ENCODE measurements around the gene TUFM.
"Not testable (repeated sequence)": the region's sequence is repeated elsewhere in the genome, so short reads cannot be mapped to it uniquely, and the experiment has no call there.

The TUFM gene

DNA sequence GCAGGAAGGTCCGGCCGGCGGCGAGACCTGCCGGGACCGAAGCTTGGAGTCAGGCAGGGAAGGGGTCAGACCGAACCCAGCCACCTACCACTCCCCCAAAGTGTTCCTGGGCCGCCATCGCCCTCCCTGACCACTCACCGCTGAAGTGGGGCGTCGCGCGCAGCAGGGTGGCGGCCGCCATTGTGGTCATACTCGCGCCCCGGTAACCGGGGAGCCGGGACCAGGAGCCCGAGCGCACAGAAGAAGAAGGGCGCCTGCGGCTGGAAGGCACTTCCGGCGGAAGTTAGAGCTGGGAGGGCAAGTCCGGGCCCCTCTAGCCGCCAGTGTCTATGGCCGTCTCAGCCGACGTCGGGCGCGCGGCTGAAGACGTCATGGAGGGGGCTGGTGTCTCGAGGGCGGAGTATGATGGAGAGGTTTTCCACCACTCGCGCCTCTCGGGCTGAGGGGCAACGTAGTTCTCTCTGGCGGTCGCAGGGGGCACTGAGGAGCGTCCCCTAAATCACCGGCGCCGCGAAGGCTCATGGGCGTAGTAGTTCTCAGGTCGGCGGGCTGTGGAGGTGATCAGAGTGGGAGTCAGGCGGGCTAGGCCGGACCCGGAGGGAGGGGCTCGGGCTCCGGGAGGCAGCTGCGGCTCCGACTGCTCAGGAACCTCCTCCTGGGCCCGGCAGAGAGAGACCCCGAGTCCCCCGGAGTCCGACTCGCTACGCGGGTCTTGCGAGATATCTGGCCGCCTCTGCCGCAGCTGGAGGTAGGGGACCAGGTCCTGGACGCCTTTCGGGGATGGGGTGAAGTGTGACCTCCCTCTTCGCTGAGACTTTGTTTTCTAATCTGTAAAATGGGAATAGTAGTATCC lies at the start of gene TUFM:
TUFM (minus strand) TSS at position 269 of the 853 bp plus-strand sequence; CDS start at position 190, 79 bp downstream.
- Mint-ChIP-seq H3K4me1 (peaks cover 28% of the 10 kb centered on the region), H3K4me3 (peak within 1 kb of the TSS; percentile 98)
- TF ChIP-seq, protein P1, sequence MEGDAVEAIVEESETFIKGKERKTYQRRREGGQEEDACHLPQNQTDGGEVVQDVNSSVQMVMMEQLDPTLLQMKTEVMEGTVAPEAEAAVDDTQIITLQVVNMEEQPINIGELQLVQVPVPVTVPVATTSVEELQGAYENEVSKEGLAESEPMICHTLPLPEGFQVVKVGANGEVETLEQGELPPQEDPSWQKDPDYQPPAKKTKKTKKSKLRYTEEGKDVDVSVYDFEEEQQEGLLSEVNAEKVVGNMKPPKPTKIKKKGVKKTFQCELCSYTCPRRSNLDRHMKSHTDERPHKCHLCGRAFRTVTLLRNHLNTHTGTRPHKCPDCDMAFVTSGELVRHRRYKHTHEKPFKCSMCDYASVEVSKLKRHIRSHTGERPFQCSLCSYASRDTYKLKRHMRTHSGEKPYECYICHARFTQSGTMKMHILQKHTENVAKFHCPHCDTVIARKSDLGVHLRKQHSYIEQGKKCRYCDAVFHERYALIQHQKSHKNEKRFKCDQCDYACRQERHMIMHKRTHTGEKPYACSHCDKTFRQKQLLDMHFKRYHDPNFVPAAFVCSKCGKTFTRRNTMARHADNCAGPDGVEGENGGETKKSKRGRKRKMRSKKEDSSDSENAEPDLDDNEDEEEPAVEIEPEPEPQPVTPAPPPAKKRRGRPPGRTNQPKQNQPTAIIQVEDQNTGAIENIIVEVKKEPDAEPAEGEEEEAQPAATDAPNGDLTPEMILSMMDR (IDR thresholded peaks at IDR 0.05) = peak; percentile 72

DNA sequence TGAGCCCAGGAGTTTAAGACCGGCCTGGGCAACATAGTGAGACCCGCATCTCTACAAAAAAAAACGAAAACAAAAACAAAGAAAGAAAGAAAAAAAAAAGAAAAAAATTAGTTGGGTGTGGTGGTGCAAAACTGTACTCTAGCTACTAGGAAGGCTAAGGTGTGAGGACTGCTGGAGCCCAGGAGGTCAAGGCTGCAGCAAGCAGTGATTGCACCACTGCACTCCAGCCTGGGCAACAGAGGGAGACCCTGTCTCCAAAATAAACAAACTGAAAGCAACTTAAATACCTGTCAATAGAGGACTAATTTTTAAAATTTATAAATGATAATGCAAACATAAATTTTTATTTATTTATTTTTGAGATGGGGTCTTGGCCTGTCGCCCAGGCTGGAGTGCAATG lies 49.5 kb upstream of the TUFM start:
- Mint-ChIP-seq H3K27me3 (ENCODE audit: low read depth, poor library complexity) (no peaks in the 10 kb centered on the region), H3K36me3 (ENCODE audit: low read depth) (peaks cover 5% of the 10 kb centered on the region)
- TF ChIP-seq, protein P1 (IDR thresholded peaks at IDR 0.05) = no peak

More for the DNA sequence above, at the start of gene TUFM:
- no peaks in the 10 kb centered on the region for H3K9me3 Mint-ChIP-seq
- DNase-seq = peak; percentile 97
- peak within 1 kb of the TSS; percentile 97 for H3K27ac Mint-ChIP-seq
- no peaks in the 10 kb centered on the region for H3K27me3 Mint-ChIP-seq (ENCODE audit: low read depth, poor library complexity)
- H3K36me3 Mint-ChIP-seq (ENCODE audit: low read depth) = peaks cover 20% of the 10 kb centered on the region

DNA sequence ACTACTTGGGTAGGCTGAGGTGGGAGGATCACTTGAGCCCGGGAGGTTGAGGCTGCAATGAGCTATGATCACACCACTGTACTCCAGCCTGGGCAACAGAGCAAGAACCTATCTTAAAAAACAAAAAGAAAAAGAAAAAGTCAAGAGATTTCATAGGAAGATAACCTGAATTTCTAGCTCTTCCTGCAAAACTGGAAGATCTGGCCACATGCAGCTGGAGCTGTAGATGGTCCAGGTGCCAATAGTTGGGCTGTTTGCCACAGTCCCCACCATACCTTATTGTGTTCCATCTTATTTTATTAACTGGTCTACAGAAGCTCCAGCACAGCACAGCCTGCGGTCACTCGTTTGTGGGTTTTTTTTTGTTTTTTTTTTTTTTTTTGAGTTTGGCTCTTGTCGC lies 47.1 kb upstream of the TUFM start:
- Mint-ChIP-seq H3K27me3 (ENCODE audit: low read depth, poor library complexity) (no peaks in the 10 kb centered on the region), H3K4me1 (peaks cover 8% of the 10 kb centered on the region), H3K36me3 (ENCODE audit: low read depth) (peaks cover 5% of the 10 kb centered on the region), H3K27ac (no peak overlapping the region), H3K9me3 (no peaks in the 10 kb centered on the region), H3K4me3 (no peak overlapping the region)
- no peak for DNase-seq
- TF ChIP-seq, protein P1 (IDR thresholded peaks at IDR 0.05) = no peak

More for the DNA sequence above, 49.5 kb upstream of the TUFM start:
- Mint-ChIP-seq H3K4me1 (peaks cover 13% of the 10 kb centered on the region), H3K9me3 (no peaks in the 10 kb centered on the region), H3K27ac (no peak overlapping the region), H3K4me3 (no peak overlapping the region)
- DNase-seq = no peak

DNA sequence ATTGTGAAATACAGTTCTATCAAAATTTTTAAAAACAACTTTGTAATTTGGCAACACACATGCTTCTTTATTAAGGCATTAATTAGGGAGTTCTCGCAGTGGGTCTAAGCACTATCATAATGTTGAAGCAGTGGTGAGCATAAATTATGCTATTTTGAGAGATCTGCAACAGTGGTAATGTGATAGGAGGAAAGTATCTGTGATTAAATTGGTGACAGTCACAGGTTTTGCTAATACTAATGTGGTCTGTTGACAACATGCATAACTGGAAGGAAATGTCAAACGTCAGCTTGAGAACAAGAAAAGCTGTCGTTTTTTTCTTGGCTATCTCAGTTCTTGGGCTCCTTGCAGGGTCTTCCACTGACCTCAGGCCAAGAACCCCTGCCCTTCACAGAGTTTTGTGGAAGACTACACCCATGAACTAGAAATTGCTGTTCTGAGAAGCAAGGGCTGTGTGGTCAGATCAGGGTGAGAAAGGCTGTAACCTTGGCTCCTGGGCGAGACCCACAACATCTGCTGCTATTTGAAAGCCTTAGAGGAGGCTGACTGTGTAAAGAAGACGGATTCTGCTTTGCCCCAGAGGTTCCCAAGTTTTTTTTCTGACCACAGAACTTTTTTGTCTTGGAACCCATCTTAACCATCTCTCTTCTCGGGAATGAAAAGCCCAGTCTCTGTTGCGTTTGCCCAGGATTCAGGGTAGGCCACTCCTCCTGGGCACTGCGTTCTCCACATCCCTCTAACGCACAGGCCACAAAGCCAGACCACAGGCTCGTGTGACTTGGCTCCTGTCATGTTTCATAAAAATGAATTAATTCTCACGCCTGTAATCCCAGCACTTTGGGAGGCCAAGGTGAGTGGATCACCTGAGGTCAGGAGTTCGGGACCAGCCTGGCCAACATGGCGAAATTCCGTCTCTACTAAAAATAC lies 46.1 kb upstream of the TUFM start:
- Mint-ChIP-seq H3K36me3 (ENCODE audit: low read depth) (no peaks in the 10 kb centered on the region), H3K4me1 (peaks cover 8% of the 10 kb centered on the region), H3K27ac (peak overlapping the region; percentile 95), H3K9me3 (no peaks in the 10 kb centered on the region), H3K27me3 (ENCODE audit: low read depth, poor library complexity) (no peaks in the 10 kb centered on the region), H3K4me3 (no peak overlapping the region)
- no peak for DNase-seq
- TF ChIP-seq, protein P1 (IDR thresholded peaks at IDR 0.05) = no peak

DNA sequence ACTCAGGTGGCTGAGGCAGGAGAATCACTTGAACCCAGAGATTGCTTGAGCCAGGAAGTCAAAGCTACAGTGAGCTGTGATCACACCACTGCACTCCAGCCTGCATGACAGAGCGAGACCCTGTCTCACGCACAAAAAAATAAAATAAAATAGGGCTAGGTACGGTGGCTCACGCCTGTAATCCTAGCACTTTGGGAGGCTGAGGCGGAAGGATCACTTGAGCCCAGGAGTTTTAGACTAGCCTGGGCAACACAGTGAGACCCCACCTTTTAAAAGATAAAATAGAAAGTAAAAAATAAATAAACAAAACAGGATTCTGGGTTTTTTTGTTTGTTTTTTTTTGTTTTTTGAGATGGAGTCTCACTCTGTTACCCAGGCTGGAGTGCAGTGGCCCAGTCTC lies 44.2 kb upstream of the TUFM start:
- not testable (repeated sequence) for H3K9me3 Mint-ChIP-seq; H3K27me3 Mint-ChIP-seq (ENCODE audit: low read depth, poor library complexity); DNase-seq; H3K36me3 Mint-ChIP-seq (ENCODE audit: low read depth); H3K27ac Mint-ChIP-seq; H3K4me3 Mint-ChIP-seq
- peaks cover 12% of the 10 kb centered on the region for H3K4me1 Mint-ChIP-seq

DNA sequence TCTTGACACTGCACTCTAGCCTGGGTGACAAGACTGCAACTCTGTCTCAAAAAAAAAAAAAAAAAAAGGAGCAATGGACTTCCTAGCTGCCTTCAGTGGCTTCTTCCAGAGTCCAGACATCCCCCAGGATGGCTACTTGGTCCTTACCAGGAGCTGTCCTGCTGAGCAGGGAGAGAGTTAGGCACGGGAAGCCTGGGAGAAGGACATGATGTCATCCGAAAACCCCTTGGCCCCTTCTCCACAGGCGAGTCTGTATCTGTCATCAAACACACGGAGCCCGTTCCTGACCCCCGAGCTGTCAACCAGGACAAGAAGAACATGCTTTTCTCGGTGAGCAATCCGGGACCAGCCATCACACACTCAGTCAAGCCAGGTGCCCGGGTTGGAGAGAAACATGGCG lies 40.8 kb upstream of the TUFM start:
- H3K27ac Mint-ChIP-seq = no peak overlapping the region
- H3K36me3 Mint-ChIP-seq (ENCODE audit: low read depth) = no peaks in the 10 kb centered on the region
- TF ChIP-seq, protein P1 (IDR thresholded peaks at IDR 0.05) = no peak
- no peak overlapping the region for H3K4me3 Mint-ChIP-seq
- DNase-seq = no peak
- H3K9me3 Mint-ChIP-seq = no peaks in the 10 kb centered on the region
- peaks cover 6% of the 10 kb centered on the region for H3K27me3 Mint-ChIP-seq (ENCODE audit: low read depth, poor library complexity)
- peaks cover 36% of the 10 kb centered on the region for H3K4me1 Mint-ChIP-seq
